GM11168 (cell line): ENCODE measurements around the gene CTCF.

Source experiments
- in situ Hi-C: fragments of 300-500 bp; cut with MboI; formaldehyde crosslinking; loops from one replicate; pipeline ENCODE4 v1.12.0; 2022; ENCODE audit warnings: low sequenced_read_pairs; ENCODE audit not compliant: unreplicated experiment

CTCF gene

DNA sequence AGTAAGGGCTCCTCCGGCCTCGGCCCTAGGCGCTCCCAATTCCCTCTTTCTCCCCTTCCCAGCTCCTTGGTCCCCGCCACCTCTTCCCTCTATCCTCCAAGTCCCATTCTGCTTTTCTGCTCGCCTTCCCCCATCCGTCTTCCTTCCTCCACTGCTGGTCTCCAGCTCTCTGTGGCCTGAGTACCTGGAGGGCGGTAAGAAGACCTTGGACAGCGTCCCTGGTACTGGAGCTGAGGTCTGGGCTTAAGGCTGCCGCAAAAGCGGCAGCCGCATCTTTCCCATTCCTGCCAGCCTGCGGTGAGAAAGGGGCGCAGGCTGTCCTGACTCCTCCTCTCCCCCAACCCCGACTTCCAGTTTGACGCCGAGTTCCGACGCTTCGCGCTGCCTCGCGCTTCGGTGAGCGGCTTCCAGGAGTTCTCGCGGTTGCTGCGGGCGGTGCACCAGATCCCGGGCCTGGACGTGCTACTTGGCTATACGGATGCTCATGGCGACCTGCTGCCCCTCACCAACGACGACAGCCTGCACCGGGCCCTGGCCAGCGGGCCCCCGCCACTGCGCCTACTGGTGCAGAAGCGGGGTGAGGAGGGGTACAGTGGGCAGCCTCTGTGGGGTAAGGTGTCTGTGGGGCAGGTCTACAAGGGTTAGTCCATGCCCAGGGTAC, 98.9 kb downstream of the CTCF start:
- in situ Hi-C loops, result no loop called here

DNA sequence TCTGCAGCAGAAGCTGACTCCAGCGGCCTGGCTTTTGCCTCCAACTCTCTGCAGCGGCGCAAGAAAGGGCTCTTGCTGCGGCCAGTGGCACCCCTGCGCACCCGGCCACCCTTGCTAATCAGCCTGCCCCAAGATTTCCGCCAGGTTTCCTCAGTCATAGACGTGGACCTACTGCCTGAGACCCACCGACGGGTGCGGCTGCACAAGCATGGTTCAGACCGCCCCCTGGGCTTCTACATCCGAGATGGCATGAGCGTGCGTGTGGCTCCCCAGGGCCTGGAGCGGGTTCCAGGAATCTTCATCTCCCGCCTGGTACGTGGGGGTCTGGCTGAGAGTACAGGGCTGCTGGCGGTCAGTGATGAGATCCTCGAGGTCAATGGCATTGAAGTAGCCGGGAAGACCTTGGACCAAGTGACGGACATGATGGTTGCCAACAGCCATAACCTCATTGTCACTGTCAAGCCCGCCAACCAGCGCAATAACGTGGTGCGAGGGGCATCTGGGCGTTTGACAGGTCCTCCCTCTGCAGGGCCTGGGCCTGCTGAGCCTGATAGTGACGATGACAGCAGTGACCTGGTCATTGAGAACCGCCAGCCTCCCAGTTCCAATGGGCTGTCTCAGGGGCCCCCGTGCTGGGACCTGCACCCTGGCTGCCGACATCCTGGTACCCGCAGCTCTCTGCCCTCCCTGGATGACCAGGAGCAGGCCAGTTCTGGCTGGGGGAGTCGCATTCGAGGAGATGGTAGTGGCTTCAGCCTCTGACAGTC, 99.7 kb downstream of the CTCF start:
- in situ Hi-C loops, result no loop called here

DNA sequence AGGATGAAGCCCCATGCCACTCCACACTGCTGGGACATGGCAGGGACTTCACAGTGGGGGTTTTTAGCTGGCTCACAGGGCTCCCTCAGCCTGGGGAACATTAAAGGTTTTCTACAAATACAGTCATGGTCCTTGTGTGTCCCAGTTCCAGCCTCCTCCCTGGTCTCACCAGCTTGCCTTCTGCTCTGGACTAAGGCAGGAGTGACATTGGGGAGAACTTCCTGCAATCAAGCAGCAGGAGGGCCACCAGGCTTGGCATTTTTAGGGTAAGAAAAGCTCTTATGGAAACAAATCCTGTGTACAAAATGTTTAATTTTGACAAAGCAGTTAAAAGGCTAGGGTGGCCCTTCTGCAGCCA, 100.3 kb downstream of the CTCF start:
- in situ Hi-C loops, result no loop called here

DNA sequence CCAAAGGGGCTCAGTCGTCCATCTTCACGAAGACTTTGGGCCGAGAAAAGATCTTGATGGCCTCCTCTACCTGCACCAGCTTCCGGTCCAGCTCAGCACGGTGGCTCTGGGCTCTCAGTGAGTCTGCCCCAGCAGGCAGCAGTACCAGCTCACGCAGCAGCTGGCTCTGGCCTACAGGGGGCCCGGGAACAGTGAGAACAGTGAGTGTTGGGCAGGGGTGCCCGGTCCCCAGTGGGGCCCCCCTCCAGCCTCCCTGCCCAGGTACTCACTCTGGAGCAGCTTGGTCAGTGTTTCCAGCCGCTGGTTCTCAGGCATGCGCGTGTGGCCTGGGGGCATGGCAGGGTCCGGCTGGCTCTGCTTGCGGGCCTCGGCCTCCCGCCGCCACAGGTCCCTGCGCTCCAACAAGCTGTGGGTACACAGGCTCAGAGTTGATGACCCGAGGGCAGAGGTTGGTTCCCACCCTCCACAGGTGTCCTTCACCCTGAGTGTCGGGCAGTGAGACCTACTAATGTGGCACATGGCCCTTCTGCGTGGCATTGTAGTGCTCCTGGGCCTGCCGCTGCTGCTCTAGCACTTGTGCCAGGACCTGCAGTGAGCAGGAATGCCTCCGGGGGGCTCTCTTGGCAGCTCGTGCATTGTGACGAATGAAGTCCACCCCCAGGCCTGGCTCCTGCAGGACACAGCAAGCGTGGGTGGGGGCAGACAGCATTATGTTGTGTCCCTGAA, 101.0 kb downstream of the CTCF start:
- in situ Hi-C loops, result no loop called here

DNA sequence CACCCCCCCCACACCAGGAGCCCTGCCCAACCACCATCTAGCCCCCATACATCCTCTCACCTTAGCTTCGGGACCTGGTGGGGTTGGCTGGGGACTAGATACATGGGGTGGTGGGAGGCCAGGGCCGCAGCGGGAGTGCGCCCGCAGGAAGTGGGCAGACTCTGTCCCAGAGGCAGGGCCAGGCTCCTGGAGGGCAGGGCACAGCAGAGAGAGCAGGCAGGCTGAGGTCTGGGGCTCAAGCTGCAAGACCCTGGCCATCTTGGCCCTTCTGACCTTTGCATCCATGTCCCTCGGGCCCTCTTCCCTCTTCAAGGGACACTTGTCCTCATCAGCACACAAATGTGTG, 101.5 kb downstream of the CTCF start:
- in situ Hi-C loops, result no loop called here

DNA sequence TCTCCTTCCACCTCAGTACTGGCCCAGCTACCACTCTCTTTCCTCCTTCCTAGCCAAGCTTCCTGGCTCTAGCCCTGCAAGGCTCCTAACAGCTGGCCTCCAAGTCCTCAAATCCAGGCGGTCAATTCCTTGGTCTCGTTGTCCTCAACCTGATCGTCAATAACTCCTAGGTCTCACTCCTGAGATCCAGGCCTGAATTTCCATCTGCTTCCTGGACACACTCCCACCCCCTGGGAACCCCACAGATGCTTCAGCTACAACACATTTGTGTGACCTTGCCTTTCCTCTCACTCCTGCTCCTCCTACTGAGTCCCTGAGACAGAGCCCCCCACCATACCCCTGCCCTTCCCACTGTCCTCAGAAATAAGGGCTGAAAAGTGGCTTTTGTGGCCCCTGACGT, 101.9 kb downstream of the CTCF start:
- in situ Hi-C loops, result no loop called here

DNA sequence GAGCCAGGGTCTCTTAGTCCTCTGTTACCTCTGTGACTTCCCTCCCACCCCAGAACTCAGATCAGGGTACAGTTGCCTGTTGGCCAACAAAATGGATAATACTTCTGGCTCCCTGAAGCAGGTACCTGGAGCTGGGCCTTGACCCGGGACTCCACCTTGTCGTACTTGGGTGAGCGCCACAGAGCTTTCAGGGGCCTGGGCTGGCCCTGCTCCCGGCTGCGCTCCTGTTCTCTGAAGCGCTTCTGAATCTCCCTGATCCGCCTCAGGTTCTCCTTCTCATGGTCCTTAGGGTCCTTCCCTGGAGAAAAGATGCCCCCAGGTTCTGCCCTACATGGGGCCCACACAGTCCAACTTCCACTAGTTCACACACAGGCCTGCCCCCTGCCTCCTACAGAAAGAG, 102.5 kb downstream of the CTCF start:
- in situ Hi-C loops, result no loop called here

DNA sequence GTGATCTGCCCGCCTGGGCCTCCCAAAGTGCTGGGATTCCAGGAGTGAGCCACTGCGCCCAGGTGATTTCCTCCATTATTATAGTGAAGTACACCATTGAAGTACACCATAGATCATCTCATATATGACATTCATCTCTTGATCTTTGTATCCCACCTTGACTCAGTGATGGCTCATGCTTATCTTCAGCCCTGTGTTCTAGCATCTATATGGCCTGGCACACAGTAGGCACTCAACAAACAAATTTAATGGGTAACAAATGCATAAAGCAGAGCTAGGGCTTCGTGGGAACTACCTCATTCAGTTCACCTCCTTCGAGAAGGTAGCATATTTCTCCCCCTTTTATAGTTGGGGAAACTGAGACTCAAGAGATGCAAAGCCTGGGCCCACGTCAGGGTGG, 103.3 kb downstream of the CTCF start:
- in situ Hi-C loops, result no loop called here

DNA sequence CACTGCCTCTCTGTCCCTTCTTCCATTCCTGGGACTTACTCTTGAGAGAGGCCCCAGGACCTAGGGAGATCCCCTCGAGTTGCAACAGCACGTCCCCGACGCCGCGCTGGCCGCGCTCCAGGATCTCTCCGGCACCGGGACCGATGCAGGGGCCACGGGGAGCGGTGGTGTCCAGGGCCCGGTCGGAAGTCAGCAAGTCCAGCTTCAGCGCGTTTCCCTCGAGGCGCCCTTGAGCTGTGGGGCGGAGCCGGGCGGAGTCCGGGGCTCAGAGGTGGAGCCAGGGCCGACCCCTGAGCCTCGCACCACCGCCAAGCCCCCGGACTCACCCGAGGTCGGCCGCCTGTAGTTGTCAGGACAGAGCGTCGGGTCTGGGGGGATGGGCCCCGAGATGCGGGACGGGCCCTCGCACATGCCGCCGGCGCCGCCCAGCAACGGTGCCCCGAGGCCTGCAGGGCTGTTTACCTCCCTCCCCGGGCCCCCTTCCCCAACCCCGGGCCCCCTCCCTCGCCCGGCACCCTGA, 103.8 kb downstream of the CTCF start:
- in situ Hi-C loops, result no loop called here

DNA sequence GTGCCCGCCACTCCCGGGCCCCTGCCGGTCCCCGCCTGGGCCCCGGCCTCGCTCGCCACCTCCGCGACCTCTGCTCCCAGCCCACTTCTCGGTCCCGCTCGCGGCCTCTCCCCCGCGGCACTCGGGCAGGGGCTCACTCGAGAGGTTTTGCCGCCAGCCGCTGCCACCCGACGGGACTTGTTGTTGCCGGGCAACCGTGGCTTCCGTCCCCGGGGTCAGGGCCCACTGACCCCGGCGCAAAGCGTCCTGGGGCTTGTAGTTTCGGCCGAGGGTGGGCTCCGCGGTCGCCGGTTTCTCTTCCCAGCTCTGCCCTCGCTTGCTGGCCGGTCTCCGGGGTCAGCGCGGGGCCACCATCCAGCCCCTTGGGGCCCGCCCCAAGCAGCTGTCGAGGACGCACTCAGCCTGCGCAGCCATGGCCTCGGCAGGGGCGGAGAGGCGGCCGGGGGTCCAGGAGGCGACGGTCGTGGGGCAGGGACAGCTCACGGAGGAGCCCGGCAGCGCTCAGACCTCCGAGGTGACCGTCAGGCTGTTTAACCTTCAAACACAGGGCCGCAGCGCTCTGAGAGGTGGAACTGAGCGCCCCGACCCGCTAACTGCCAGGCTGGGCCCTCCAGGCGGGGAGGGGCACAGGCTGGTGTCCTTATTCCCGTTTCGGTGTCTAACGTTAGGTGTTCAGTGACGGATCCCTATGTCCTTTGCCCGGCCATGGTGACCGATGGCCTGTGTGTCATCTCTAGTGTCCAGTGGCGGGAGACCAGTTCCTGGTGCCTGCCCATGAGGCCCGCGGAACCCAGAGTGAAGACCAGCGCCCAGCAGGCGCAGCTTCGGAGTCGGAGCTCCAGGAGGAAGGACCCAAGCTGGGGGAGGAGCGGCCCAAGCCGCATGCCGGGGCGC, 104.5 kb downstream of the CTCF start, which contains the start of the genes C16orf86 and ENKD1:
Gene C16orf86, plus strand, starts transcription at position 256 of the 894 bp plus-strand sequence. Its CDS starts 157 bp downstream, at position 413.
Gene ENKD1, minus strand, starts transcription at position 192 of the 894 bp plus-strand sequence. CDS start 308 bp downstream, outside the sequence.
- in situ Hi-C loops, result no loop called here

DNA sequence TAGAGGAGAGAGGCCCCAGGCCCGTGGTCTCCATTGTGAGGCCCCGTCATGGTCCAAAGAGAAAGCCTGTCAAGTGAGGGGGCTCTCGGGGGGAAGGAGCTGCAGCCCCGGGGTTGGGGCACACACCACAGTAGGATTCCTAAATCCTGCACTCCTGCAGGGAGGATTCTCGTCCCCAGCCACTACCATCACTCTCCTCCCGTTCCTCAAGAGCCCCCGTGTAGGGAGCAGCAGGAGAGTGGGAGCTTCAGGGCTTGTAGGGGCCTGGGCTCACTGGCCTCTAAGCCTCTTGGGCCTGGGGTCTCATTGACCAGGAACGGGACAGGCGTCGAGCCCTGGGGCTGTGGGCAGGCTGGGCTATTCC, 105.1 kb downstream of the CTCF start:
- in situ Hi-C loops, result no loop called here

DNA sequence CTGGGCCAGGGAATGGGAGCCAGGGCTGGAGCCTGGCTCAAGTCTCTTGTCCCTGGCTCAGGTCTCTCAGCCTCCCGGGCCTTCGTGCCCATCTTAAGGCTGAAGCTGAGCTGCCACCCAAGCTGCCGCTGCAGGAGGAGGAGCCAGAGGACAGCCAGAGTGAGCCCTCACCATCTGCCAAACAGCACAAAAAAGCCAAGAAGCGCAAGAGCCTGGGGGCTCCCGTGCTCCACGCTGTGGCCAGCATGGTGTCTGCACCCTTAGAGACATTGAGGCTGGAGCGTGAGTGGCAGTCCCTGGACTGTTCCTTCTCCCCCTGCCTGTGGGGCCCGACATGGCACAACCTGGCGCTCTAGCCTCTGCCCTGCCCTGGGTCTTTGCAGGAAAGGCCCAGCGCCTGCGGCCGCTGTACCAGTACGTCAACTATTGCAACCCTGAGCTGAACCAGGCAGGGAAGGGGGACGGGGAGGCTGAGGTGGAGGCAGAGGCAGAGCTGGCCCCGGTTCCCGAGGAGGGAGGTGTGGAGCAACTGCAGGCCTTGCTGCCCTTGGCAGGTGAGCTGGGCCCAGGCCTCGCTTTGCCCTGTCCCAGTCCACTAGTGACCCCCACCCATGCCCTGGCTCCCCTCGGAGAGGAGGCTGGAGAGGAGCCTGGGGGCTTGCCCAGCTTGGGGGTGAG, 105.6 kb downstream of the CTCF start:
- in situ Hi-C loops, result no loop called here

DNA sequence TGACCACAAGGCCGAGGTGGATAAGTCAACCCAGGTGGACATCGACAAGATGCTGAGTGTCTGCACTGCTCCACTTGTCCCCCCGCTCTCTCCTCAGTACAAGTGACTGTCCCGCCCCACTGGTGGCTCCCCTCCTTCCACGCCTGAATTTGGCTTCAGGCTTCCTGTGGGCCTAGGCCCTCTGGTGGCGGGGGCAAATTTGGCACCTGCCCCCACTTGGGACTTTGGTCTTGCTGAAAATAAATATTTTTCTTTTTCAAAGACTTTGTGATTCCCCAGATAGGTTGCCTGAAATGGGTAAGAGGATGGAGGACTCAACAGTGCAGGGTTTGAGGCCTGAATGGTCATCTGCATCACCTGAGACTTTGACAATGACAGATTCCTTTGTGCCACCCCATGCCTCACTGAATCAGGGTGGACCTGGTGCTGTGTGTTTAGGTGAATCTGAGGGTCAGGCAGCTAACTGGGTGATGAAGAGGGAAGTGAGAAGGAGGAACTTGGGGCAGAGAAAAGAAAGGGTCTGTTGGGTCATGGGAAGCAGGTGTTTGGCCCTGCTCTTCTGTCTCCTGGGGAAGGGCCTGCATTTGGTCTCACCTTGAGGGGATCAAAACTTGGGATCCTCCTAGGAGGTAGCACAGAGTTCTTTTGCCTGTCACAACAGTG, 106.3 kb downstream of the CTCF start:
- in situ Hi-C loops, result no loop called here

DNA sequence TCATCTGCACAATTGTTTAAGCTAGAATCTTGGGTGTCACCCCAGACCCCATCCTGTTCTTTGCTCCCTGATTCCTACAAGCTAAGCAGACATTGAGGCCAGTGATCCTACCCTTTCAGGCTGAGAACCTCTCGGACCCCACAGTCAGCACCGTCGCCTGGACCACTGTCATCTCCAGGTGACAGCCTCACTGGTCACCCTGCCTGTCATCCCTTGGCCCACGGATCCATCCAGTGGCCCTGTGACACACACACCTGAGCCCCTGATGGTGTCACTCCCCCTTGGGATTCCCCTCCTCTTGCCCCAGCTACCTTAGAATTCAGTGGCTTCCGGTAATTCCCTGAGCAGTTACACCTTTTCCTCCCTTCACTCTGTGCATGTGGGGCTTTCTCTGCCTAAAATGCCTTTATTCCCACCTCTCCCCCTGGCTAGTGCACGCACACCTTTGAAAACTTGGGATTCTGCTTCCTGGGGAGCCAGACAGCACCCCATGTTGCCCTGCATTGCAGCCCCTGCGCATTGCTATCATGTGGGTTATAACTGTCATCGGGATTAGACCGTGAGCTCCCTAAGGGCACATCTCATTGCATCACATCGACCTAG, 107.3 kb downstream of the CTCF start:
- in situ Hi-C loops, result no loop called here

DNA sequence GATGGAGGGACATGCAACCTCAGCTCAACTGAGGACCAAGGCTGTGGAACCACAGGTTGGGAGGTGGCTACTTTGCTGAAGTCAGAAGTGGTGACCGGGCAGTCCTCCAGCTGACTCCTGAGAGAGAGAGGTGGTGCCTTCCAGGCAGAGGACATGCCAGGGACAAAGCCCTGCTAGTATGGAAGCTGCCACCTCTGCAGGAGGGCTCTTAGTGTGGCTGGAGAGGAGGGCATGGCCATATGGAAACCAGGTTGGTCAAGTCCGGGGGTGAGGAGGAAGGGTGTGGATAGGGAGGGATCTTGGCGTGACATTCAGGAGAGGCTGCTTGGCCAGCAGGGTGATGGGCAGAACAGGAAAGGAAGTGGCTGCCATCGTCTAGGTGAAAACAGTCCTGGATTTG, 110.0 kb downstream of the CTCF start:
- in situ Hi-C loops, result no loop called here

DNA sequence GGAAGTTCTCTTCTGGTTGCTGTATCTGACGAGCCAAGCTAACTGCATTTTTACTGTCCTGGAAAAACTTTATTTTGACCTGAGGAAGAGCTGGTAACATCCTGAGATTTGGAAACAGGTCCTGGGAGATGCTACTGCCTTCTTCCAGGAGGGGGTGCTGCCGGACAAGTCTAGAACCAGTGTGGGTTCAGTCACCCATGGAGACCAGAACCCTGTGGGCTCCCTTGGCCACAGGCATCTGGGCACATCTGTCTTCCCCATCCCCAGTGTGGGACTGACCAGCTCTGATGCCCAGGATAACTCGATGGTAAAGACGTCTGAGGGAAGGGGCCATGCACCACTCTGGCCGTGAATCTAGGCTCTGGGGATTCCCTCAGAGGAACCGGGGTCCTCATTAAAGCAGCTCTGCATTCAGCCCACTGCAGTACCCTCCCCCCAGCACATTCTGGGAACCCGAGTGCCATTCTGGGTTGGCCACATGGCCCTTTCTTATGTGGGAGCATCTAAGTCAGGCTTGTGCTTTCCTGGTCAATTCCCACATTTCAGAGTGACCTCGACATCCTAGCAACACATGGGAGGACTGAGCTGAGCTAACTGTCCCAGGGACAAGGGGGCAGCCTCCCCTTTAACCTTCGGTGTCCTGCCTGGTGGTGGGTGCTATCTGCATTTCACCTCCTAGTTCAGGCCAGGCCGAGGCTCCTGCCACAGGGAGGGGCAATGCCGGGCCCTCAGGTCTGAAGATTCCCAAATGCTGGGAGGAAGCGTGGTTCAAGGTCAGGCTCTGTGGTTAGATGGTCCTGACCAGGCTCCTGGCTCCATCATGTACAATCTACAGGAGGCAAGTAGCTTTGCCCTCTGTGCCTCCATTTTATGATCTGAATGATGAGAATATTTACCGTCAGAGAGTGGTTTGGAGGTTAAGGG, 110.7 kb downstream of the CTCF start:
- in situ Hi-C loops, result no loop called here

DNA sequence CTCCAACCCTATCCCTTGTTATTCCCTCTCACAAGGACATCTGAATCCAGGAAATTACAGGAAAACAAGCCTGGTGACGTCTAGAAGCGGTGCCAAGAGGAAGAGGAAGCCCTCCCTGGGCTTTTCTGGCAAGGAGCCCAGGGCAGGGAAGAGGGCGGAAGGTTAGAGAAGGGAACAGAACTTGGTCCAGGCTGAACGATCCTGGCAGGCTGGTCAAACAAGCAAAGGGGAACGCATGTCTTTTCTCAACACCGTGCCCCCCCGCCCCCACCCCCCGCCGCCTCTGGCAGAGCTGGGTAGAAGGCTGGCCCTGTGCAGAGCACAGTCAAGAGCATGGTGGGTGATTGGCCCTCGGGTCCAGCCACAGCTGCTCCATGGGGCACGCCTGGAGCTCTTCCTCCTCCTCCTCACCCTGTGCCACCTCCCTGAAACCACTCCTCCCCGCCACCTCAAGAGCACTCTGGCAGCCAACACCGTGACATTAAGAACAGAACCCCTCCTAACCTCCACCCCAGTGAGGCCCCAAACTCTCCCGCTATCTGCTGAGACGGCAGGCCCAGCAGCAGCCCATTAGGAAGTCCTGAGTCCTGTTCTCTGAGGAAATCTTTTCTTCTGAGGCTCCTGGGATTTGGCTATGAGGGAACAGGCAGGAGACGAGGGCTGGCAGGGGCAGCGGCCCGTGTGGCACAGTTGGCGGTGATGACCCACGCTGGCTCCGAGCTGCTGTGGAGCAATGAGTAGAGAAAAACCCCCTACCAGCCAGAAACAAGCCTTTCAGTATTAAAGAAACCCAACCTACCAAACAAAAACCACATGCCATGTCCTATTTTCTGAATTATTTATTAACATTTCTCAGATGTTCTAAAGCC, 111.6 kb downstream of the CTCF start:
- in situ Hi-C loops, result no loop called here
